Eye (tissue), 1 donor: Measurements from ENCODE around the gene VSIG10L2.

Experiments
- DNase-seq: peaks from one replicate; pipeline ENCODE4 v3.0.0-alpha.2; 2015

Gene VSIG10L2

DNA sequence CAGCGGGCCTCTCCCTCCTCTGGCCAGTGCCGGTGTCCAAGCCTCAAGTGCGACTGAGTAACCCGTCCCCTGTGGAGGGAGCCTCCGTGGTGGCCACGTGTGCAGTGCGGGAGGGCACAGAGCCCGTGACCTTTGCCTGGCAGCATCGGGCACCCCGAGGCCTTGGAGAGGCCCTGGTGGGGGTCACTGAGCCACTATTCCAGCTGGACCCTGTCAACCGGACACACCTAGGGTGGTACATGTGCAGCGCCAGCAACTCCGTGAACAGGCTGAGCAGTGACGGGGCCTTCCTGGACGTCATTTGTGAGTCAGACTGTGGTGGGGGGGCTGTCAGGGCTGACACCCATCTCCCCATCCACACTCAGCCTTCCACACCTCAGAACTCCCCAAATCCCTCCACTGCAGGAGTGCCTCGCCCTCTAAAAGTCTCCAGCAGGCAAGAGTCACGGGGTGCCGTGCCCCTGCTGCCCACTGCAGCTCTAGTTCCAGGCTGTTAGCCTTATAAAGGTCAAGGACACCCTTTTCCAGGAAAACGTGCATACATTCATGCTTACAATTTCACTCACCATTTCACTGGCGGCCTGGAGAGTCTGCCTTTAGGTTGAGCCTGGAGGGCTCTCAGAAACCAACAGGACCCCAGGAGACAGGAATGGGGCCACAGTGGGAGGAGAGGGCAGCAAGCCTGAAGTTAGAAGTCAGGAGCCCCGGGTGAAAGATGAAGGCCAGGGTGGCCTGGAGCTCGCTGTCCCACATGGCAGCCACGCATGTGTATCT, 2.6 kb downstream of the VSIG10L2 start:
- DNase-seq, result no peak

GRCh38 chr11:125949271-125950177, 3.7 kb downstream of the VSIG10L2 start:
- DNase-seq, result no peak

GRCh38 chr11:125950178-125950490, 4.3 kb downstream of the VSIG10L2 start:
- no peak for DNase-seq

DNA sequence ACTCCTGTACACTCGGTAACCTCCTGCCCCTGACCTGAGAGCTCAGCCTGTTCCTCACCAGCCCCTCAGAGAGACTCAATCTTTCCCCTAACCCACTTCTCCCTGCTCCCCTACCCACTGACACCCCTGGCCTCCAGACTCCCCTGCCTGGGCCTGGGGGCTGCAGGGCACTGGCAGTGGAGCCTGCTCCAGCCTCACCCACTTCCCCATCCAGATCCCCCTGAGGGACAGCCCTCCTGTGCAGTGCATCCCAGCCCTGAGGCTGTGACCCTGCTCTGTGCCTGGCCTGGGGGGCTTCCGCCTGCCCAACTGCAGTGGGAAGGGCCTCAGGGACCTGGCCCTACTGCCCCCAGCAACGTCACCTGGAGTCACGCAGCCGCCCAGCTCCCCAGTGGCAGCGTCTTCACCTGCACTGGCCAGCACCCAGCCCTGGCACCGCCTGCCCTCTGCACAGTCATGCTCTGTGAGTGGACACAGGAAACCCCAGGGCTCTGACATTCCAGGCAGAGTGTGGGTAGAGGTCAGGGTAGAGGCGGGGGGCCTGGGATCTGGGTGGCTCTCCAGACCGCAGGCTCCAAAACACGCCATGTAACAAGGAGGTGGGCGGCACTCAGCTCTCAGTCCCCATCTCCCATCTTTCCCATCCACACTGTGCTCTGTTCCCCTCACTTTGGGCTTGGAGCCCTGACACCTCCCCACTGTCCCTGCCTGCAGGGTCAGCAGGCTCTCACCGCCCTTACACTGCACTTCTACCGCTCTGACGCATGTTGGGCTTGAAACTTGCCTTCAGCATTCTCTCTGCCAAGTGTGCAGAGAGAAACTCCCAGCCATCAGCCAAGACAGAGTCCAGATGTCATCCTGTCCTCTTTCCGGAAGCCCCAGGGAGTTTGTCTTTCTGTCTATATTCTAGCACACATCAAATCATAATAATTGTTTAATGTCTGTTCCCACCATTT, 5.1 kb downstream of the VSIG10L2 start:
- peak; percentile 50 for DNase-seq

GRCh38 chr11:125951731-125952130, 5.9 kb downstream of the VSIG10L2 start:
- DNase-seq, result no peak

GRCh38 chr11:125952559-125952958, 6.7 kb downstream of the VSIG10L2 start:
- DNase-seq, result no peak

DNA sequence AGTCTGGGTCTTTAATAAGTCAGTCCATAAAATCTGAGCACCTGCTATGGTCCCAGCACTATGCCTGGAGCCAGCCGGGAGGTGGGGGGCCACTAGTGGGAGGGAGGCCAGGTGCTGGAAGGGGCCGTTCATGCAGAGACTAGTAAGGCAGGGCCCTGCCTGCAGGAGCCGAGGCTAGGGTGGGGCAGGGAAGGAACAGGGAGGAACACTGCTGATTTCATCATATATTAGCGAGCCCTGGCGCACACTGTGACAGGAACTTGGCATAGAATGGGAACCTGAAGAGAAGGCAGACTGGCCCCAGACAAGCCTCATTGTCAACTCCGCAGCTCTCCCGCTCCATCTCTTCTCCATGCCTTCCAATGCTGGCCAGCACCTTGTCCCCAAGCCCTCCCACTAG, 7.1 kb downstream of the VSIG10L2 start:
- DNase-seq, result peak; percentile 38

GRCh38 chr11:125953401-125953935, 7.6 kb downstream of the VSIG10L2 start:
- DNase-seq, result no peak

GRCh38 chr11:125954123-125954944, 8.5 kb downstream of the VSIG10L2 start:
- no peak for DNase-seq

DNA sequence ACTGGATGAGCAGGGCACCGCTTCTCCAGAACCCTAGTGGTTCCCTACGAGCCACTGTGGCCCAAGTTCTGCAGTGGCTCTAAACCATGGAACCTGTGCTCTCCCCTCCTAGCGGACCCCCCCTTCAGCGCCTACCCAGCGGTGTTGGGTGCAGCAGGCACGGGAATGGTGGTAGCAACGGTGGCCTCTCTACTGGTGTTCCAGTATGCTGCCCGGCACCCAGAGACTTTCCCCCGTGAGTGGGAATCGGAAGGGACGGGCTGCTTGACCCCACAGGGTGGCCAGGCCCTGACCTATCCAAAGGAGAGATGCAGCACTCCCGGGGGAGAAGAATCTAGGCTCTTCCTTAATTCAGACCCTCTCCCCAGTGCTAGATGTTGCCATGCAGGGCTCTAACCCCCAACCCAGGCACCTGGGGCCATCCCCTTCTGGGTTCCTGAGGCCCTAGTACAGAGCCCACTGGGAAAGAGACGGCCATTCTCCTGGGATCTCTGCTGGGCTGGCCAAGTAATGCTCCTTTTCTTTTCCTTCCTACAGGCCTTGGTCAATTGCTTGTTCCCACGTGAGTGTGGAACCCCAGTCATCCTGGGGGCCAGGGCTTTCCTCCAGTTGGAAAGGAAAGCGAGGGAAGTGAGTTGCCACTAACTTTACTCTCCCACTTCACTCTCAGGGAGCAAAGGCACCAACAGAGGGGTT, 9.2 kb downstream of the VSIG10L2 start:
- DNase-seq, result no peak

DNA sequence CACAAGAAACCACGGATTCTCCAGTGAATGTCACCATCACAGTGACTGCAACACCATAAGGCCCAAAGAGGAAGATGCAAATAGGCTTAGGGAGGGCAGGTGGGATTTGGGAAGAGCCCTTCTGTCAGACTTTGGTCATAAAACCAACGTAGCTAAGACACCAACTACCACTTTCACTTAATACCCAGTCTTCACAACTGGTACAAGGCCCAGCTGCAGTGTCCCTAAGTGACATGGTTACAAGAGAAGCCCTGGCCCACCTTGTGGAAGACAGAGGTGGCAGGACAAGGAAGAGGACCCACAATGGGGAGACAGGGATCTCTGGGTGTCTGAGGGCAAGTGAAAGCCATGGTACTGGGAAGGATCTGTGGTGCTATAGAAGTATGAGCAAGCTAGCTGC, 10.0 kb downstream of the VSIG10L2 start:
- no peak for DNase-seq

DNA sequence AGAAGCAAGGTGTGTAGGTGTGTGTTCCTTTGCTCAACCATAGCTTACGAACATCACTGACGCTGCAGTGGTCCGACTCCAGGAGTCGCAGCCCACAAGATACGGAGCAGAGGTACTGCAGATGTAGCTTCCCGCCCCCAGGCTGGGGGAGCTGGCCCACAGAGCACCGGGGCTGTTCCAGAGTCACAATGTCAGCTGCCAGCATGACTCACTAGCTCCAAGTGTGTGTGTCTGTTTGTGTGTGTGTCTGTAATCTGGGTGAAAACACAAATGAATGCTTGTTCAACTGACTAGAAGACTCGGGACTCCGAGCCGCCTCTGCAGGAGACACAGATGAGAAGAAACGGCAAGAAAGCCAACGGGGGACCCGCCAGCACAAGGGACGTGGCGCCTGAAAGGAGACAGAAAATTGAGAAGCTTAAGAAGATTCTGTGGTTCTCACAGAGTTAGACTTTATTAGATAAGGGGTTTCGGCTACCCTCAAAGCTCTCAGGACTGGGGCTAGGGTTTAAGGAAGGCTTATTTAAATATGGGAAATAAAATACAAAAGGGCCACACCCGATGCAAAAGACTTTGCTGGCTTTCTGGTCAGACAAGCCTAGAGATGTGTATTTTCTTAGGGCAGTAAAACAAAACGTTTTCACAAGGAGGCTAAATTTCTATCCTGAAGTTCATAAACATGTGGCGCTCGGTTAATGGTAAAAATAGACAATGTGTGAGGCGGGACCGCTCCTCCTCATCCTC, 10.7 kb downstream of the VSIG10L2 start:
- no peak for DNase-seq

GRCh38 chr11:125957618-125958332, 11.9 kb downstream of the VSIG10L2 start:
- no peak for DNase-seq

GRCh38 chr11:125958872-125959400, 13.1 kb downstream of the VSIG10L2 start:
- no peak for DNase-seq

GRCh38 chr11:125959511-125959910, 13.7 kb downstream of the VSIG10L2 start:
- no peak for DNase-seq

GRCh38 chr11:125959931-125960330, 14.1 kb downstream of the VSIG10L2 start:
- DNase-seq, result no peak

DNA sequence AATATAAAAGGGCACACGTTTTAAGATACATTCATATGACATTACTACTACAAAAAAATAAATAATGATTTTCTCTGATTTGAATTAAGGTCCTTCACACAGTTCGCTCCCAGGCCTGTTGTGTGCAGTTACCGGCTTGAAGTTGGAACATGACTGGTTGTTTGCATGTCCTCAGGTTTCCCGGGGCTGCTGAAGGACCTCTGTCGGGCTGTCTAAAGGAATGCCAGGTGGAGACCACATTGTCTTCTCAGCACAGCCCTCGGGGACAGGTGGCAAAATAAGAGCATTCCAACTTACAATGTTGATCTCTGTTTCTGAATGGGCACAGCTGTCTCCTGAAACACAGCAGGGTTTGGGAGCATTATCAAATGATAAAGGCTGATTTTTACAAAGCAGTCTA, 14.9 kb downstream of the VSIG10L2 start:
- no peak for DNase-seq

GRCh38 chr11:125967515-125967914, 21.7 kb downstream of the VSIG10L2 start:
- DNase-seq, result no peak

DNA sequence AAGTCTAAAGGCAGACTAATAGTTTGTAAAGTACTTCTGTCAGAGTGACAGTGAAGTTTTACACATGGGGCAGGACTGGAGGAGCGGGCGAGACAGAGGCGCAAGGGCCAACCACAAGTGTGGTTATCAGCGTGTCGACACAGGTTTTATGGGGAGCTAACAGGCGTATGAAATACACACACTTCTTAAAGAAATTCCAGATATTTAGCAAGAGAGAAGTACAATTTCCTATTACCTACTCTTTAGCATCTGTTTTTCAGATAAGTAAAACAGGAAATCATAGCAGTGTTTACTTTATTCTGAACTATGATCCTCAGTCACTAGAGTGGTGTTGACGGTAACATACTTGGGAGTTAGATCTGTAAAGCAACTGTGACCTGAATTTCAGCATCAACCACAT, 22.5 kb downstream of the VSIG10L2 start:
- no peak for DNase-seq
